Stimulated activated CD4-positive, alpha-beta T cell treated with anti-CD3 and anti-CD28 coated beads, TNF-alpha, amount 100 ng/mL, for 1 hour (primary cell): ENCODE measurements around the gene TMEM52B.

Experiments
- DNase-seq, 3 donors: peaks; one replicate each; pipeline ENCODE4 v3.0.0-alpha.2; 2020; ENCODE audit warnings: low read depth in 3 of 3, low spot score in 1 of 3

The TMEM52B gene

DNA sequence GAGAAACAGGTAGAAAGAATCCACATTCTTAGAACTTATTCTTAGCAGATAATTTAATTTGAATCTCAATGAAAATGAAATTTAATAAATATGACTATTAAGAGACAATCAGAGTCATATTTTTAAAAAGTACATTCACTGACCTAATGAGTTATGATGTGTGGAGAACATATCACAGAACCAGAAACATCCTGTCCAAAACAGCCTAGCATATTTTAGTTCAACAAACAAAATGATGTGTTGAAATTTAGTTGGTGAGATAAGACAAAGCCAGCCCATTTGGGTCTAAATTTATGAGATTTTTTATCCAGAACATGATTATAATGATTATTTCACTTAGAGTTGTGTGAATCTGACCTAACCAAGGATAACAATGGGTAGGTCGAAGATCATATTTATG is 59.7 kb downstream of the TMEM52B start:
- DNase-seq, result no peak

DNA sequence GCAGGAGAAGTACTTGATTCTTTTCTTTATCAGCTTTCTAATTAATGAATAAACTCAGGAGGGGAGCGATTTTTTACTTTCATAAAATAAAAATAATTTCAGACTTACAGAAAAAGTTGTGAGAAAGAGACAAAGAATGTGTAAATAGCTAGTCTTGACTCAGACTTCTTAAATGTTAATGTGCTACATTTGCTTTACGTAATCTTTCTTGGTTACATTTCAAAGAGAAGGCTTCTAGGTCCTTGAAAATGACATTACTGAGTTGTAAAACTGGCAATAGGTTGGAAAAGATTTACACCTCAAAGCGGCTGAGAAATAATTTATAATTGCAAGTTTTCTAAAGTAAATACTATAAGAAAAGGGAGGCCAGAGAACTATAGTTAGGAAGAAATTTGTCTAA is 62.5 kb downstream of the TMEM52B start:
- no peak for DNase-seq
